WERI-Rb-1 (cell line): ENCODE data around the gene SLC6A6.

ENCODE experiments used
- DNase-seq: peaks from one replicate; pipeline ENCODE4 v3.0.0-alpha.2; 2020
- H3K27ac ChIP-seq: fragments of 250-450 bp; sonication (Bioruptor Pico); 2 replicates; pipeline ENCODE4 v1.5.1; 2020; ENCODE audit warnings: mild to moderate bottlenecking, moderate library complexity
- H3K27me3 ChIP-seq: fragments of 250-450 bp; sonication (Bioruptor Pico); 2 replicates; pipeline ENCODE4 v1.5.1; 2021; ENCODE audit warnings: mild to moderate bottlenecking, low read depth, moderate library complexity; ENCODE audit not compliant: insufficient read depth, severe bottlenecking
- H3K36me3 ChIP-seq: fragments of 250-450 bp; sonication (Bioruptor Pico); 2 replicates; pipeline ENCODE4 v1.5.1; 2020; ENCODE audit warnings: mild to moderate bottlenecking, moderate library complexity
- H3K4me3 ChIP-seq: 2 replicates; pipeline ENCODE4 v1.5.1; 2011; ENCODE audit warnings: low read depth, mild to moderate bottlenecking, control low read depth, low read length
- H3K9me3 ChIP-seq: fragments of 250-450 bp; sonication (Bioruptor Pico); 2 replicates; pipeline ENCODE4 v1.5.1; 2021; ENCODE audit warnings: mild to moderate bottlenecking, moderate library complexity; ENCODE audit not compliant: severe bottlenecking
- CTCF ChIP-seq: IDR thresholded peaks from 2 replicates; pipeline ENCODE4 v1.5.1; 2011; ENCODE audit warnings: low read depth, mild to moderate bottlenecking, control low read depth, inconsistent platforms, low read length

SLC6A6 gene

GRCh38 chr3:14492948-14493881 lies 90.8 kb downstream of the SLC6A6 start:
- no peak for TF ChIP-seq CTCF
- Histone ChIP-seq H3K4me3 (no peak overlapping the region), H3K36me3 (0 out of 2 replicates have a peak, but pooled peaks cover 6% of the 10 kb centered on the region), H3K27me3 (no peaks in the 10 kb centered on the region), H3K9me3 (no peaks in the 10 kb centered on the region), H3K27ac (no peak overlapping the region)
- DNase-seq = no peak

- Histone ChIP-seq H3K4me3 (no peak overlapping the region), H3K9me3 (no peaks in the 10 kb centered on the region), H3K27ac (no peak overlapping the region), H3K36me3 (0 out of 2 replicates have a peak, but pooled peaks cover 3% of the 10 kb centered on the region), H3K27me3 (no peaks in the 10 kb centered on the region)
- no peak for DNase-seq
- no peak for TF ChIP-seq CTCF
Observed at GRCh38 chr3:14494279-14494972, 92.0 kb downstream of the SLC6A6 start.

GRCh38 chr3:14494973-14495300 lies 92.5 kb downstream of the SLC6A6 start:
- no peak for TF ChIP-seq CTCF
- Histone ChIP-seq H3K36me3 (no peaks in the 10 kb centered on the region), H3K27ac (no peak overlapping the region), H3K27me3 (no peaks in the 10 kb centered on the region), H3K9me3 (no peaks in the 10 kb centered on the region), H3K4me3 (no peak overlapping the region)
- no peak for DNase-seq

- H3K36me3 ChIP-seq = no peaks in the 10 kb centered on the region
- DNase-seq = no peak
- H3K27ac ChIP-seq = no peak overlapping the region
- H3K9me3 ChIP-seq = no peaks in the 10 kb centered on the region
- H3K4me3 ChIP-seq = no peak overlapping the region
- no peak for TF ChIP-seq CTCF
- H3K27me3 ChIP-seq = no peaks in the 10 kb centered on the region
Observed at GRCh38 chr3:14496351-14496750, 93.9 kb downstream of the SLC6A6 start.

GRCh38 chr3:14497321-14497720 lies 94.9 kb downstream of the SLC6A6 start:
- no peaks in the 10 kb centered on the region for H3K9me3 ChIP-seq
- no peak overlapping the region for H3K27ac ChIP-seq
- H3K4me3 ChIP-seq = no peak overlapping the region
- H3K36me3 ChIP-seq = no peaks in the 10 kb centered on the region
- DNase-seq = peak; percentile 30
- peak; percentile 44 for TF ChIP-seq CTCF
- H3K27me3 ChIP-seq = no peaks in the 10 kb centered on the region
